ENCODE results near the gene AGPAT1.
A peak's percentile ranks its signal among the peaks of the same experiment; 100 is the strongest.
"Not testable (repeated sequence)": the region's sequence is repeated elsewhere in the genome, so short reads cannot be mapped to it uniquely, and the experiment has no call there.

Gene AGPAT1

DNA sequence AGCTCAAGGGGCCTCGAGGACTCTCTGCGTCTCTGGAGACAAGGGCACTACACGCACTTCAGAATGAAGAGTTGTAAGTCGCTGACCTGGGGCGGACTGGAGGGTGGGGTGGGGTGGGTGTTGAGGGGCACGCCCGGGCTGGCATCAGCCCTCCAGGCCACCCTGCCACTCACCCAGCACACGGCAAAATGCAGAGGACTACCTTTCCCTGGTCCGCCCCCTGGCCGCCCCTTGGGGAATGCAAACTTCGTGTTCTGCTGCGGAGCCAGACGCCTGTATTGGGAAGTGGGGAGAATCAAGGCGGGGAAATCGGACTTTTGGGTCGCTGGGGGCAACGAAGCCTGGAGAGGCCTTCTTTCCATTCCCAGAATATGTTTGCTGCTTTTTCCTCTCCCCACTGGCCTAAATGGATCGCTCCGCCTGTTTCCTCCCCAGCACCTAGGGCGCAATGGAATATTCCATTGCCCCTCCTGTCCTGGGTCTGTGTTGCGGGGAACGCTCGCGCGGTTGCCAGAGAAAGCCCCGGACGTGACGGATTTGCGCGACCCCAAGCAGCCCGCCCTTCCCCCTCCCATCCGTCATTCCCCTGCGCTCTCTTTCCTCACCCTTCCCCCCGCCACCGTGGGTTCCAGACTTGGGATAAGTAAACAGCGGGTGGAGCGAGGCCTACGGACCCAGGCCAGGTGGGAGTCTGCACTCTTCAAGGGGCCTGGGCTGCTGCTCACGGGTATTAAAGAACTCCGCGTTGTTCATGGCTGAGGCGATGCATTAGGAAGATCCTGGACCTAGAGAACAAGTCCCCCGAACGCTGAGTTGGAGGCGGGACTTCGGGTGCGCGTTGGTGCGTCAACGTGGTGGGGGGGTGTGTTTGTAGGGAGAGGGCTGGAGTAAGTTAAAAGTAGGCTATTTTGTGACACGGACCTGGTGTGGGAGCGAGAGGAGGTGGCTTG is 22.0 kb downstream of the AGPAT1 start, which contains the start of gene PPT2:
Gene PPT2 (plus strand): TSS at position 578 of the 950 bp plus-strand sequence. CDS start 454 bp downstream, outside the sequence.
- peaks cover 54% of the 10 kb centered on the region for H3K4me1 Mint-ChIP-seq (ENCODE audit: low read depth)
- H3K9me3 Mint-ChIP-seq, result no peaks in the 10 kb centered on the region
- peak within 1 kb of the TSS; percentile 91 for H3K27ac Mint-ChIP-seq
- H3K36me3 Mint-ChIP-seq (ENCODE audit: low read depth), result peaks cover 20% of the 10 kb centered on the region
- H3K4me3 Mint-ChIP-seq, result peak within 1 kb of the TSS; percentile 95
- peaks cover 20% of the 10 kb centered on the region for H3K27me3 Mint-ChIP-seq

DNA sequence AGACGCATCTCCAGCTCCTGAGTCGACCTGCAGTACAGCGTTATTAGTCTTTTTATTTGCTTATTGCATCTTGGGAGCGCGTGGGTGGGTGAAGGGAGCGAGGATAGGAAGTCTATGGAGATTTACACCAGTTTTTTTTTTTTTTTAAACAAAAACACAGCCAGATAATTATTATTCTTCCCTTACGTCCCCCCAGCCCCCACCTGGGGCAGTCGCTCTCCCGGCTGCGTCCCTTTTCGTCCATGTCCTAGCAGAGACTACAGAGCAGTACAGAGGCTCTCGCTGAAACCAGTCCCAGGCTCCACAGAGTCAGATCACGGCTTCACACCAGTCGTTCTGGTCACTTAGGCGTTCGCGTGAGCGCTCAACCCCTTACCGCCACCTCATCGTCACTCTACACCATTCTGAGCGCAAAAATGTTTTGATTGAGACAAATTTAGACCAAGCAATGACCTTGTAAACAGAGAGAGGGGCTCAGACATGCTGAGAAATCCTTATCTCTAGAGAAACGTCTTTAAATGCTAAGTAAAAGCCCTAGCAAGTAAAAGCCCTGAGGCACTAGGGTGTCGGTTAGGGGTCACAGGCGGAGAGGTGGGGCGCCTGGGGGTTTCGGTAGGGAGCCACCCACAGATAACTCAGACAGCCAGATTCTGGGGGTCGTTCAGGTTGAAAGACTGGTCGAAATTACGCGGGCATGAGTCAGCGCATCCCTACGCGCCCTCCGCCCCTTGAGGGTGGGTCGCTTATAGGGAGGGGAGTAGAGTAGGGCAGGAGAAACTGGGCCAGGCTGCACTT is 22.9 kb downstream of the AGPAT1 start:
- peaks cover 12% of the 10 kb centered on the region for H3K36me3 Mint-ChIP-seq (ENCODE audit: low read depth)
- H3K9me3 Mint-ChIP-seq, result no peaks in the 10 kb centered on the region
- peak overlapping the region; percentile 95 for H3K4me3 Mint-ChIP-seq
- H3K27me3 Mint-ChIP-seq, result peaks cover 27% of the 10 kb centered on the region
- peak overlapping the region; percentile 91 for H3K27ac Mint-ChIP-seq
- peaks cover 62% of the 10 kb centered on the region for H3K4me1 Mint-ChIP-seq (ENCODE audit: low read depth)

DNA sequence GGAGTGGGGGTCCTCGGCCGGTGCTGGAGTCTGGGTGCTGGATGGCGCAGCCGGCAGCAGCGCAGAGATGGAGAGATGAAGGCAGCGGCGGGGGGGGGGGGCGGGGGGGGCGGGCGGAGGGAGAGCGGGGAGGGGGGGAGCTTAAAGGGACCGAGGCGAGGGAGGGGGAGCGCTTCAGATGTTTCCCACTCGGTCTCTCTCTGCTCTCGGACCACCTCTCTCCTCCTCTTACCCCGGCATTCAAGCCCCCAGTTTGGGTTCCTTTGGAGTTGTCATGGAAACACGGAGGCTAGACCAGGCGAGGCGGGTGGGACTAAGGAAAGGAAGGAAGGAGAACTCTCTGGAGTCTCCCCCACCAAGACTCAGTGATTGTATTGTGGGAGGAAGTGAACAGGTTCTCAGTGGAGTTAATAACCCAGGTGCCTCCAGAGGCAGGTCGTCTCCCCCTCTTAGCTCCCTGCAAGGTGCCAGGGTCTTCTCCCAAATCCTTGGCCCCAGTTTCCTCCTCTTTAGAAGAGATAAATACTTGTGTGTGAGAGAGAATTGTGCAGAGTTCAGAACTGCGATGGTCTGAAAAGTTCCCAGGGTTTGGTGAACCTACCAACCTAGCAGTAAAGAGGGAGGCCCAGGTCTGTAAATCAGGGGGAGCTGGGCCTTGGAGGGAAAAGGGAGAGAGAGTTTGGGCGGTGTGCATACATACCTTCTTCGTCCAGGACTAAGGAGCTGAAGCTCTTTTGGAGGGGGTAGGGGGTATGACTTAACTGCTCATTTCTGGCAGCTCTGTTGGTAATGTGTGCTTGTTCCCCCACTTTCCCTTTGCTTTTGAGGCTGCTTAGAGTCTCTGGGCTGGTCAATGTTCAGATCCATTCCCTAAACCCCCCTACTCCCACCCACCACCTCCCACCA is 23.8 kb downstream of the AGPAT1 start, which contains the start of gene PRRT1:
Gene PRRT1 (minus strand): TSS at position 77 of the 906 bp plus-strand sequence. CDS start 112 bp downstream, outside the sequence.
- Mint-ChIP-seq H3K36me3 (ENCODE audit: low read depth) (peaks cover 6% of the 10 kb centered on the region), H3K4me1 (ENCODE audit: low read depth) (peaks cover 65% of the 10 kb centered on the region), H3K27me3 (peaks cover 29% of the 10 kb centered on the region), H3K9me3 (no peaks in the 10 kb centered on the region), H3K4me3 (peak within 1 kb of the TSS; percentile 95), H3K27ac (peak within 1 kb of the TSS; percentile 91)

DNA sequence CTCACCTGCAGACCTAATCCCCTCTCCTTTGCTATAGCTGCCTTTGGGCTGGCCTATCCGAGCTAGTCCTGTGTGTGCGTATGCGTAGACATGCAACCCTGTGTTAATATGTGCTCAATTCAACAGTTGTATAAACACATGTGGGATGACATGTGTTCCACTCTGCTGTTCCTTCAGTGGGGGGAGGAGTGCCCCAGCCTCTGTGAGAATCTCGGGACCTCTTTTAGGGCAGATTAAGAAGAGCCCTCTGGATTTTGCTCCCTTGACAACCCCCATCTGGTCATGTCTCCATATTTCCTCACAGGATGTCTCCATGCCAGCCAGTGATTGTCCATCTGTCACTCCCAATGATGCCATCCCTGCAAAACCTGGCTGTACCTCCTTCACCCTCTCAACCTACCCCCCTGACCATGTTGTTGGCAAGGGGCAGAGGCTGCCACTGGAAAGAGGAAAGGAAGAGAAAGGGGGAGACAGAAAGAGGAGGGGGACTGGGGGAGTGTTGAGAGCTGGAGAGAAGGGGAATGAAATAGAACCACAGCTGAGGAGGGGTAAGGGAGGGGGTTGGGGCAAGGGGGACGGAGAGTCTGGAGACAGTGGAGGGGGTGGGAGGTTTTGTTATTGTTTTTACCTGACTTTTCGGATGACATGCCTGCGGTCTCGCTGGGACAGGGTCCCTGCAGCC is 24.6 kb downstream of the AGPAT1 start:
- H3K27me3 Mint-ChIP-seq, result peaks cover 35% of the 10 kb centered on the region
- H3K4me1 Mint-ChIP-seq (ENCODE audit: low read depth), result peaks cover 65% of the 10 kb centered on the region
- H3K36me3 Mint-ChIP-seq (ENCODE audit: low read depth), result peaks cover 6% of the 10 kb centered on the region
- peak overlapping the region; percentile 22 for H3K27ac Mint-ChIP-seq
- peak overlapping the region; percentile 29 for H3K4me3 Mint-ChIP-seq
- no peaks in the 10 kb centered on the region for H3K9me3 Mint-ChIP-seq

DNA sequence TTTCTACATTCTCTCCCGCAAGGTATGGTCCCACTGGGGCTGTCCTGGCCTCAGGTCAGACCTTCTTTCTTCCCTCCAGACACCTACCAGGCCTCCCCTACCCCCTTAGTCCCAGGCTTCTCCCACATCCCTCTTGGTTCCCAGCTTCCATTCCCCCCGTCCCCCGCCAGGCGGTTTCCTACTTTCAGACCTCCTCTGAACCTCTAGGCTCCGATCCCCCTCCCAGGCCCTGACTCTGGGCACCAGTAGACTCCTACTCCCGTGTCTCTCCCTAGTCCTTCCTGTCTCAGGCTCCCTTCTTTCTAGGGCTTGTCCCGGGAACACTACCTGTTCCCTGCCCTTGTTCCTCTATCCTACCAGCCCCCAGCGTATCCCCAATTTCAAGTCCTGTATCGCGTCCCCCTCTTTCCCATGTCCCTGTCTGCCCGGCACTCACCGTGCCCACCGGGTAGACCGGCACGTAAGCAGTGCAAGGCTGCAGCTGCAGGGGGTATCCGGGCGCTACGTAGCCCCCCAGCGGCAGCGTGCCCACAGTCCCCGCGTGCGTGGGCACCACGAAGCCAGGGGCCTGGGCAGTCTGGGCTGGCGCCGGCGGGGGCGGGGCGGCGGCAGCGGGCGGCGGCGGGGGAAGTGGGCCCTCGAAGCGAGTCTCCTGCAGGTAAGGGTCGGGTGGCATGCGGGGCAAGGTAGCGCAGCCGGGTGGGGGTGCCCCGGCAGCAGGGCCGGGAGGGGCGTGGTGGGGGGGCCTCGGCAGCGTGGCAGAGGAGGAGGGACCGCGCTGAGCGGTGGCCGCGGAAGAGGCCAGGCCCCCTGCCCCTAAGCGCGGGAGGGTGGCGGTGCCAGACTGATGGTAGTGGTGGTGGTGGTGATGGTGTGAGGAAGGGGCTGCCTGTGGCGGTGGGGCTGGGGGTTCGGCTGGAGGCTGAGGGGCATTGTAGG is 25.7 kb downstream of the AGPAT1 start:
- H3K36me3 Mint-ChIP-seq (ENCODE audit: low read depth), result peaks cover under 1% of the 10 kb centered on the region
- H3K27ac Mint-ChIP-seq, result no peak overlapping the region
- peaks cover 36% of the 10 kb centered on the region for H3K27me3 Mint-ChIP-seq
- no peaks in the 10 kb centered on the region for H3K9me3 Mint-ChIP-seq
- peaks cover 58% of the 10 kb centered on the region for H3K4me1 Mint-ChIP-seq (ENCODE audit: low read depth)
- H3K4me3 Mint-ChIP-seq, result no peak overlapping the region

DNA sequence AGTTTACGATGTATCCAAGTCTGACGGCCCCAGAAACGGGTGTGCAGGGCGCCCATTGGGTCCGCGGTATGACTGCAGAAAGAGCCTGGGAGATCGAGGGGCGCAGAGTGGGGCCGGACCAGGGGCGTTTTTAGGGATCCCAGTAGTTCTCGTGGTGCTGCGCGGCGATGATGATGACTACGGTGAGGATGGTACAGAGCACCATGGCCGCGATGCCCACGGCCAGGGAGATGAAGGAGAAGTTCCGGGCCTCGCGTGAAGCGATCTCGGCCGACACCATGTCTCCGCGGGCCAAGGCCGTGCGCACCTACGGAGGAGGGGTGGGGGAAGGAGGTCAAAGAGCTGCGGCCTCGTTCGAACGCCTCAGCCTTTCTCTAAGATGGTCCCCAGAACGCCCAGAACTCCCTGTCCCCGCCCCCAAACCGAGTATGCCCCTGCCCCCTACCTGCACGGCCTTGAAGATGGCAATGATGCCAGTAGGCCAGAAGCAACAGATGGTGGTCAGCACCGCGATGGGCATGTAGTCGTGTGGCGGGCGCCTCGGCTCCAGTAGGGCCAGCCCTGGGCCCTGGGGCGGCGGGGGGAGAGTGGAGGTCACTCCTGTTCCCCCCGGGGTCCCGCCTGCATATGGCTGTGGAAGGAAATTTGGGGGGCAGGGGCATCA is 26.7 kb downstream of the AGPAT1 start:
- no peak overlapping the region for H3K27ac Mint-ChIP-seq
- H3K4me1 Mint-ChIP-seq (ENCODE audit: low read depth), result peaks cover 48% of the 10 kb centered on the region
- no peaks in the 10 kb centered on the region for H3K9me3 Mint-ChIP-seq
- H3K36me3 Mint-ChIP-seq (ENCODE audit: low read depth), result no peaks in the 10 kb centered on the region
- peak overlapping the region; percentile 77 for H3K4me3 Mint-ChIP-seq
- peaks cover 36% of the 10 kb centered on the region for H3K27me3 Mint-ChIP-seq

DNA sequence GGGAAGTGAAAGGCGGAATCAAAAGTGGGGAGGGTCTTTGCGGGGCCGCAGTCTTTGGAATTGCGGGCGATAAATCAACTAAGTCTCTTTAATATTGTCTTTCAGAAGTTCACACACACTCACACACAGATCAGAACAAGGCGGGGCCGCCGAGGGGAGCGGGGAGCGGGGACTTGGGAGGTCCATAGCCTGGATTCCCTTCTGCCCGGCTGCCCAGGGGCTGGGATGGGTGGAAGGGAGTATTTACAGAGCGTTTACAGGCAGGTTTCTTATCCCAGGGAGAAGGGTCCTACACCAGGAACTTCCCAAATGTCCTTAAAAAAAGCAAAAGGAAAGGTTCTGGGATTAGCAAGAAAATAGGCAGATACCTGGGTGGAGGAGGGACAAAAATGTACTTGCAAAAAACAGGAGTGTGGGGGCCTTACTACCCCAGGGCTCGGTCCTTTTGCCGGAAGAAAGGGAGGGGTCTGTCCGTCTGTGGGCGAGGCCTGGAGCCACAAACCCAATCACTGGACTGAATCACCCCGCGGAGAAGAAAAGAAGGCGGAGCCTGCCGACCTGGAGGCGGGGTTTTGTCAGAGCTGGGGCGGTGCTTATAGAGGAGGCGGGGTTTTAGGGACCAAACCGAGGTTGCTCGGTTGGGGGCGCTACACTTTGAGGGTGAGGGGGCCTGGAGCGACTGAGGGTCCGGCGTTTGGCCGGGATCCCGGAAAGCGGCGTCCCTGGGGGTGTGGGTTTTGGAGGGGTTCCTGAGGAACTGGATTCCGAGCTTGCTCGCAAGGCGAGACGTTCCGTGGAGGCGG is 27.4 kb downstream of the AGPAT1 start:
- H3K4me3 Mint-ChIP-seq, result peak overlapping the region; percentile 77
- peaks cover 36% of the 10 kb centered on the region for H3K27me3 Mint-ChIP-seq
- H3K9me3 Mint-ChIP-seq, result no peaks in the 10 kb centered on the region
- no peaks in the 10 kb centered on the region for H3K36me3 Mint-ChIP-seq (ENCODE audit: low read depth)
- no peak overlapping the region for H3K27ac Mint-ChIP-seq
- H3K4me1 Mint-ChIP-seq (ENCODE audit: low read depth), result peaks cover 46% of the 10 kb centered on the region

DNA sequence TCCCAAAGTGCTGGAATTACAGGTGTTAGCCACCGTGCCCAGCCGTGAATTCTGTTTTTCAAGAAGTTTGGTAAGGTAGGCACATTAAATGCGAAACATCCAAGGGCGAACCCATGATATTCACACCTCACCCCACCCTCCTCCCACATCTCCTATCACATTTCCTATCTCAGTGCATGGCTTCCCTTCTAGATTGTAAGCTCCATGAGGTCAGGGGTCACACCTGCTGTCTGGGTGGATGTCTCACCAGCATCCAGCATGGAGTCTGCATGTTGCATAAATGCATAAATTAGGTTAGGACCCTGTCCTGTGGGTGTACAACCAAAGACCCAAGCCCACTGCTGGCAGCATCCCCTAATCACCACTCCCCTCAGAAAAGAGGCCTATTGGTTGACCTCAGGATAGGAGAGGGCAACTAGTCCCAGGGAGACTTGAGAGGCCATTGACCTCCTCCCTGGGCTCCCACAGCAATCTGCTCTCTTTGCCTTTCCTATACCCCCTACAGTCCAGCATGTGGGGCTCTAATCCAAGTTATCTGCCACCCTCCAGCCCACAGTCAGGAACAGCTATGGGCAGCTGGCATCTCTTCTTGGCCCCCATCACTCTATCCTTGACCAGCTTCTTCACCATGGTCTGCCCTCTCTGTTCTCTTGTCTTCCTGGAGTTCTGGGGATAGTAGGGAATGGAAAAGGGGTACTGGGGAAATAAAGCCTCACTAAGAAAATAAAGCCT is 28.3 kb downstream of the AGPAT1 start:
- no peaks in the 10 kb centered on the region for H3K9me3 Mint-ChIP-seq
- peaks cover 37% of the 10 kb centered on the region for H3K4me1 Mint-ChIP-seq (ENCODE audit: low read depth)
- H3K27me3 Mint-ChIP-seq, result peaks cover 31% of the 10 kb centered on the region
- no peaks in the 10 kb centered on the region for H3K36me3 Mint-ChIP-seq (ENCODE audit: low read depth)
- no peak overlapping the region for H3K27ac Mint-ChIP-seq
- no peak overlapping the region for H3K4me3 Mint-ChIP-seq

DNA sequence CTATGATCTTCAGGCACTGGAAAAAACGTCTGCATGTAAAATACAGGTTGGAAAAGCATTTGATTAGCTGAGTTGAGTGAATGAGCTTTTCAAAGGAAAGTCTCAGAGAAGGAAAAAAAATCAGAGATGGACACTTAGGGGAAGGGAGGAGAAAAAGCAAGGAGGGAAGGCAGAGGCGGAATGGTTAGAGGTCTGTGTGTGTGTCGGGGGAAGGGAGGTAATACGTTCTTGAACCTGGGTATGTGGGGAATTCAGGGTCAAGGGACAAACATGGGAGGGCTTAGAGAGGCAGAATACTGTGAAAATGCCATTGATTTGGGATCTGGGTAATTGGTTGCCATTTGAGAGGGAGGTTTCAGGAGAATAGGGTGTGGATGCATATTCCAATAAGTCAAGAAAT is 29.2 kb downstream of the AGPAT1 start:
- peaks cover 31% of the 10 kb centered on the region for H3K27me3 Mint-ChIP-seq
- peaks cover 30% of the 10 kb centered on the region for H3K4me1 Mint-ChIP-seq (ENCODE audit: low read depth)
- H3K36me3 Mint-ChIP-seq (ENCODE audit: low read depth), result no peaks in the 10 kb centered on the region
- no peak overlapping the region for H3K27ac Mint-ChIP-seq
- H3K9me3 Mint-ChIP-seq, result no peaks in the 10 kb centered on the region
- no peak overlapping the region for H3K4me3 Mint-ChIP-seq

DNA sequence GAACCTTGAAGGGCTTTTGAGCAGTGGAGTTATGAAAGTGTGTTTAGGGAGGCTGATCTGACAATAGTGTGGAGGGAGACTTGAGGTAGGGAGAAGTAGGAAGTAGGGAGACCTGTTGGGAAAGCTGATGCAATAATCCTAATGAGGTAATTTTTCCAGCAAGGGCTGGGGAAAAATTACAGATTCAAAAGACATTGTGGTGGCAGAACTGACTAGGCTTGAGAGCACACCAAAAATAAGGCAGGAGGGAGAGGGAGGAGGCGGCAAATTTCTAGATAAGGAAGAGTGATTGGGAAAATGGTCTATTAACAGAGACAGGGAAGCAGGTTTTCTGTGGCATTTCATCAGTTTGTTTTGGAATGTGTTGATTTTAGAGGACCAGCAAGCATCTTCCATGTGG is 29.6 kb downstream of the AGPAT1 start:
- Mint-ChIP-seq H3K36me3 (ENCODE audit: low read depth) (no peaks in the 10 kb centered on the region), H3K27ac (peak overlapping the region; percentile 2), H3K4me1 (ENCODE audit: low read depth) (peaks cover 28% of the 10 kb centered on the region), H3K27me3 (peaks cover 31% of the 10 kb centered on the region), H3K4me3 (no peak overlapping the region), H3K9me3 (no peaks in the 10 kb centered on the region)

DNA sequence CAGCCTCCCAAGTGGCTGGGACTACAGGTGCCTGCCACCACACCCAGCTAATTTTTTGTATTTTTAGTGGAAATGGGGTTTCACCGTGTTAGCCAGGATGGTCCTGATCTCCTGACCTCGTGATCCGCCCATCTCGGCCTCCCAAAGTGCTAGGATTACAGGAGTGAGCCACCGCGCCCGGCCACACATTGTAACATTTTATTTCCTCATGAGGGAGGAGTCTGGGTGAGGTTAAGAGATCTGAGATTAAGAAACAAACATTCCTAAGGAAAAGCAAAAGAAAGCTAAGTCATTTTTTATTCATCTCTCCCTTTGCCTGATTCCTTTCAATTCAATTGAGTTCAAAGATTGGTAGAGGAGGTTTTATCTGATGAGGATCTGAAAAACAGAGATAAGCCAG is 31.6 kb downstream of the AGPAT1 start:
- not testable (repeated sequence) for H3K27ac Mint-ChIP-seq; H3K36me3 Mint-ChIP-seq (ENCODE audit: low read depth); H3K4me3 Mint-ChIP-seq; H3K9me3 Mint-ChIP-seq
- Mint-ChIP-seq H3K27me3 (peaks cover 24% of the 10 kb centered on the region), H3K4me1 (ENCODE audit: low read depth) (peaks cover 15% of the 10 kb centered on the region)
